AG10803 (cell line): ENCODE results near the gene TBC1D8.
A peak's percentile ranks its signal among the peaks of the same experiment; 100 is the strongest.

Experiments
- DNase-seq: peaks from one replicate; pipeline ENCODE4 v3.0.0; 2010; ENCODE audit warnings: low read depth
- H3K4me3 ChIP-seq: 2 replicates; pipeline ENCODE4 v1.5.1; 2011; ENCODE audit warnings: mild to moderate bottlenecking, low read length, control low read depth
- CTCF ChIP-seq: conservative IDR thresholded peaks from 2 replicates; pipeline ENCODE4 v1.5.1; 2011; ENCODE audit warnings: mild to moderate bottlenecking, low read length, control low read depth, inconsistent platforms

TBC1D8 gene

GRCh38 chr2:101125374-101125773 lies 25.8 kb downstream of the TBC1D8 start:
- TF ChIP-seq CTCF: no peak
- no peak for DNase-seq
- no peak overlapping the region for H3K4me3 ChIP-seq

GRCh38 chr2:101124643-101125366 lies 26.4 kb downstream of the TBC1D8 start:
- DNase-seq: peak; percentile 87
- no peak for TF ChIP-seq CTCF
- H3K4me3 ChIP-seq: peak overlapping the region; percentile 26

DNA sequence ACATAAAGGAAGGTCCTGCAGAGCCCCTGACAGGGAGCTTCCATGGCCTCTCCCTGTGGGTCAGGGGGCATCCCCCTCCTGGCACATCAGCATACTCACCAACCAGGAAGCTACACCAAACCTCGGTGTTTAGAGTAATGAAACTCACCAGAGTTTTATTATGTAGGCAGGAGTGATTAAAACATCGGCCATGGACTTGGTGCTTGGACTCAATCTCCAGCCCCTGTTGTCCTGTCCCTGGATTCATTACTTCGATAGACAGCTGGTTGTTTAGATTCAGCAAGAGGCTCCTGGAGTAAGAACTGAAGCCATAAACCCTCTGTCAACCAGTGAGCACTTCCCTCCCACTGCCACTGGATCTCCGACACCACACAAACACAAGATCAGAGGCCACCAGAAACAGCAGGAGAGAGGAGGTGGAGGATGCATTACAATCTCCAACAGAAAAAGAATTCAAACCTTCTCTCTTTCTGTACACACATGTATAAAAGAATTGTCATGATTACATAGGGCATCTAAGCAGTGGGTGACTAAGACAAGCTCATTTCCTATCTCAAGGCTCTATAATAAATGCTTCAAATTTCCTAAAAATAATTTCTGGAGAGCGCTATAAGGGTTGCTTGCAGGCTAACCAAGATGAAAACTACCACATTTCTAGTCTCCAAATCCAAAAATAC lies 27.2 kb downstream of the TBC1D8 start:
- no peak overlapping the region for H3K4me3 ChIP-seq
- DNase-seq: peak; percentile 12
- TF ChIP-seq CTCF: no peak

DNA sequence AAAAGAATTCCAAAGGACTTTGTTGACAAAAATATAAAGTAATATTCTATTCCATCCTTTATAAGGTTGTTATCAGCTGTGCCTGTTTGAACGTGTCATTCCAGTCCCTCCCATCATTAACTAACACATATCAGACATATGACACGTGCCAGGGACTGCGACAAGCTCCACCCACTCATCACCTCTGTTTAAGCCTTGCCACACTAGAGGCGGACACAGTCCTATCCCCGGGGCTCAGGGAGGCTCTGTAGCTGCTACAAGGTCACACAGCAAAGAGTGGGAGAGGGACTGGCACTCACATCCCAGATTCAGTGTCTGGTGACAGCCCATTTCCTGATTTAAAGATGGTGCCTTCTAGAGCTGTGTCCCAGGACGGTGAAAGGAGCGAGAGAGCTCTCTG lies 30.0 kb downstream of the TBC1D8 start:
- no peak for TF ChIP-seq CTCF
- no peak overlapping the region for H3K4me3 ChIP-seq
- no peak for DNase-seq

- DNase-seq: peak; percentile 39
- no peak overlapping the region for H3K4me3 ChIP-seq
- no peak for TF ChIP-seq CTCF
Measured at GRCh38 chr2:101120124-101120996, 30.8 kb downstream of the TBC1D8 start.

DNA sequence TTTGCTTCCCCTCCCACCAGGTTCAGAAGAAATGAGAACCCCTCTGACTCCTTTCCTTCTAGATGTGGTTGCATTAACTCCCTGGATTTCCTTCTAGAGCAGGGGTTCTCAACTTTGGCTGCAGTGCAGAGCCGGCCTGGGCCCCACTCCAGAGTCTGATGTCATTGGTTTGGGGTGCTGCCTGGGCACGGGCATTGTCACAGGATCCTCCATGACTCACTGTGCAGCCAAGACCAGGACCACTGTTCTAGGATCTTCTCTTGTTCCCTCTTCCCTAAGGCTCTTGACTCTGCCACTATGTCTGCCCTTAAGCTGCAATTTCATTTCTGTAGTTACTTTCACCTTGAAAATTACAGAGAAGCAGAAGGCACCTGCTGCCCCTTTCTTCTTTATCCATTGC lies 31.8 kb downstream of the TBC1D8 start:
- TF ChIP-seq CTCF: no peak
- no peak overlapping the region for H3K4me3 ChIP-seq
- peak; percentile 35 for DNase-seq
